Measurements from ENCODE around the gene ATOX1.
A peak's percentile ranks its signal among the peaks of the same experiment; 100 is the strongest.

The ATOX1 gene

DNA sequence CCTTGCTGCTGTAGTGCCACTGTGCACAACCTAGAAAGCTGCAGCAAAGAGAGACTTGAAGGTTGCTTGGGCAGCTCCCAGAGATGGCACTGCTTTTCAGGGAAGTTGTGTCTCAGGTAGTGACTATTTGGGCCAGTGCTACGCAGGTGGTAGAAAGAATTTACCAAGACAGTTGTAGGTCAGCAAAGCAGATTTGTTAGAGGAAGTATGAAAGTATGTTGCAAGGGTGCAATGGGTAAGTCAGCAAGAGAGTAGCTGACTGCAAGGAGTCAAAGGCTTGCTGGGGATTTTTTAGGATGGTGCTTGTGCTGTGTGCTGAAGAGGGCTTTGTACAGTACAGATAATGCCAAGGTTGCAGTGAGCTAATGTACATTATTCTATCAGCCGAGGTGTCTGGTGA, 38.2 kb downstream of the ATOX1 start:
- Histone ChIP-seq H3K9ac (ENCODE audit: low read length in 5 of 5) (no peak overlapping the region), H3K4me1 (ENCODE audit: control insufficient read depth in 5 of 5, insufficient read depth in 5 of 5, low read length in 5 of 5) (peaks cover 4 to 64% (median 56%) of the 10 kb centered on the region in 5 donors), H3K36me3 (ENCODE audit: control insufficient read depth in 5 of 5, insufficient read depth in 5 of 5, low read length in 5 of 5) (no peaks in the 10 kb centered on the region), H3K4me3 (ENCODE audit: low read depth in 1 of 5, low read length in 5 of 5) (no peak overlapping the region), H3K27ac (ENCODE audit: low read depth, low read length) (peak overlapping the region; percentile 88), H3K27me3 (ENCODE audit: control insufficient read depth in 5 of 5, insufficient read depth in 4 of 5, low read length in 5 of 5) (no peaks in the 10 kb centered on the region), H3K9me3 (ENCODE audit: control insufficient read depth in 5 of 5, low read length in 5 of 5) (no peaks in the 10 kb centered on the region)

- no peaks in the 10 kb centered on the region for H3K27me3 ChIP-seq (ENCODE audit: control insufficient read depth in 5 of 5, insufficient read depth in 4 of 5, low read length in 5 of 5)
- no peak overlapping the region for H3K4me3 ChIP-seq (ENCODE audit: low read depth in 1 of 5, low read length in 5 of 5)
- peaks cover 4 to 59% (median 54%) of the 10 kb centered on the region in 5 donors for H3K4me1 ChIP-seq (ENCODE audit: control insufficient read depth in 5 of 5, insufficient read depth in 5 of 5, low read length in 5 of 5)
- no peaks in the 10 kb centered on the region for H3K9me3 ChIP-seq (ENCODE audit: control insufficient read depth in 5 of 5, low read length in 5 of 5)
- peak overlapping the region; percentile 88 for H3K27ac ChIP-seq (ENCODE audit: low read depth, low read length)
- H3K36me3 ChIP-seq (ENCODE audit: control insufficient read depth in 5 of 5, insufficient read depth in 5 of 5, low read length in 5 of 5) = no peaks in the 10 kb centered on the region
- H3K9ac ChIP-seq (ENCODE audit: low read length in 5 of 5) = peak overlapping the region in 1 of 5 donors; percentile 27
Observed at GRCh38 chr5:151719228-151720000, 39.0 kb downstream of the ATOX1 start.

DNA sequence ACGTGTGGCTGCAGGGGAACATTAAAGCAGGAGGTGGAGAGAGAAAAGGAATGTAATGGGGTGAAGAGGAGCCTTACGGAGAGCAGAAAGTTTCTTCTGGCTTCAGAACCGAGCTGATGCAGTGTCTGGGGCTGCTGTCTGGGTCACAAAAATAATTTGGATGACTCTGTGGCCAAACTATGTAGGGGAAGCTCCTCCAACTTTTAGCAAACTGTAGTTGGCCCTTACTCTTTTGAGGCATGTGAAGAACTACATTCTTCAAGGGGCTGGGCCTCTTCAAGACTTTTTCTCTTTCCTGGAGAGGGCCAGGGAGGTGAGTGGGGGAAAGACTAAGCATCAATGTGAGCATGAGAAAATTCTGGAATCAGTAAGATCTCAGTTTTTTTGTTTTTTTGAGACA, 39.8 kb downstream of the ATOX1 start:
- peak overlapping the region in 3 of 5 donors; percentile 25 to 51 (median 48) for H3K4me3 ChIP-seq (ENCODE audit: low read depth in 1 of 5, low read length in 5 of 5)
- H3K9me3 ChIP-seq (ENCODE audit: control insufficient read depth in 5 of 5, low read length in 5 of 5) = no peaks in the 10 kb centered on the region
- H3K27me3 ChIP-seq (ENCODE audit: control insufficient read depth in 5 of 5, insufficient read depth in 4 of 5, low read length in 5 of 5) = no peaks in the 10 kb centered on the region
- H3K9ac ChIP-seq (ENCODE audit: low read length in 5 of 5) = peak overlapping the region in 2 of 5 donors; percentile 0 to 27
- peak overlapping the region; percentile 88 for H3K27ac ChIP-seq (ENCODE audit: low read depth, low read length)
- H3K36me3 ChIP-seq (ENCODE audit: control insufficient read depth in 5 of 5, insufficient read depth in 5 of 5, low read length in 5 of 5) = no peaks in the 10 kb centered on the region
- H3K4me1 ChIP-seq (ENCODE audit: control insufficient read depth in 5 of 5, insufficient read depth in 5 of 5, low read length in 5 of 5) = peaks cover 4 to 54% (median 50%) of the 10 kb centered on the region in 5 donors

DNA sequence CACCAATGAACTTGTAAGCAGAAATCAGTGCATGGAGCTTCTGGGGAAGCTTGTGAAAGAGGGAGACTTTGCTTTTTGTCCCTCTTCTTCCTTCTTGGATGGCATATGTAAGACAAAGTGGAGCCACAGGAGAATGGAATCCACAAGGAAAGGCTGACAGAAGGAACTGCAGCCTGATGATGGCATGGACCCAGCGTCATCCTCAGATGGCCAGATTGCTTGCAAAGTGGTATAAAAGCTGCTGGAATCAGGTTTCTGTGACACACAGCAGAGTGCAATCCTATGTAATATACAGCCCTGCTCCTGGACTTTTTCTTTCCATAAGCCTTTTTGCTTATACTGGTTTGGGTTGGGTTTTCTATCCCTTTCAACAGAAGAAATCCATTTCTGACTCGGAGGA, 40.3 kb downstream of the ATOX1 start:
- Histone ChIP-seq H3K4me1 (ENCODE audit: control insufficient read depth in 5 of 5, insufficient read depth in 5 of 5, low read length in 5 of 5) (peaks cover 4 to 54% (median 49%) of the 10 kb centered on the region in 5 donors), H3K4me3 (ENCODE audit: low read depth in 1 of 5, low read length in 5 of 5) (peak overlapping the region in 3 of 5 donors; percentile 25 to 51 (median 48)), H3K27me3 (ENCODE audit: control insufficient read depth in 5 of 5, insufficient read depth in 4 of 5, low read length in 5 of 5) (no peaks in the 10 kb centered on the region), H3K27ac (ENCODE audit: low read depth, low read length) (peak overlapping the region; percentile 88), H3K9me3 (ENCODE audit: control insufficient read depth in 5 of 5, low read length in 5 of 5) (no peaks in the 10 kb centered on the region), H3K9ac (ENCODE audit: low read length in 5 of 5) (peak overlapping the region; percentile 0 to 78 (median 42)), H3K36me3 (ENCODE audit: control insufficient read depth in 5 of 5, insufficient read depth in 5 of 5, low read length in 5 of 5) (no peaks in the 10 kb centered on the region)

GRCh38 chr5:151717416-151717815, 41.0 kb downstream of the ATOX1 start:
- Histone ChIP-seq H3K27me3 (ENCODE audit: control insufficient read depth in 5 of 5, insufficient read depth in 4 of 5, low read length in 5 of 5) (no peaks in the 10 kb centered on the region), H3K27ac (ENCODE audit: low read depth, low read length) (peak overlapping the region; percentile 88), H3K36me3 (ENCODE audit: control insufficient read depth in 5 of 5, insufficient read depth in 5 of 5, low read length in 5 of 5) (no peaks in the 10 kb centered on the region), H3K4me3 (ENCODE audit: low read depth in 1 of 5, low read length in 5 of 5) (peak overlapping the region in 2 of 5 donors; percentile 39 to 51), H3K9me3 (ENCODE audit: control insufficient read depth in 5 of 5, low read length in 5 of 5) (no peaks in the 10 kb centered on the region), H3K9ac (ENCODE audit: low read length in 5 of 5) (peak overlapping the region in 4 of 5 donors; percentile 42 to 78 (median 52)), H3K4me1 (ENCODE audit: control insufficient read depth in 5 of 5, insufficient read depth in 5 of 5, low read length in 5 of 5) (peaks cover 4 to 54% (median 43%) of the 10 kb centered on the region in 5 donors)

DNA sequence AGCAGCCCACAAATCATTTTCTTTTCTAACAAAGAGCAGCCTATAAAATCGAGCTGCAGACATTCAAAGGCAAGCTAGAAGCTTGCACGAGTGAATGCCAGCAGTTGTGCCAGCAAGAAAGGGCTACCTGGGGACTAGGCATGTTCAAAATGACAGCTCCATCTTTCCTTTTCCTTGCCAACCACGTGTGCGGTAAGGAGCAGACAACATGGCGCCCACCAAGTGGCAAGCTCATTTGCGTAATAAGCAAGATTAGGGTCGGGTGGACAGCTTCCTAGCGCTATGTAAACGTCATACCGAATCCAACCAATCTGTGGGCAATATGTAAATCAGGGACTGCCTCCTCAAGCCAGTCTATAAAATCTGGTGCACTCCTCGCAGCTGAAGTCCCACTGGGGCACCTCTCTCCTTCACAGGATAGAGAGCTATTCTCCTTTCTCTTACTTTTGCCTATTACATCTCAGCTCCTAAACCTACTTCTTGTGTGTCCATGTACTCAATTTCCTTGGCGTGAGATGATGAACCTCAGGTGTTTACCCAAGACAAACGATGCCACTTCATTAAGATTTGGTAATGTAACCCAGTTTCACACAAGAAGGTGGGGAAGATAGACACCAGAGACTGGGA, 49.2 kb downstream of the ATOX1 start:
- no peaks in the 10 kb centered on the region for H3K36me3 ChIP-seq (ENCODE audit: control insufficient read depth in 5 of 5, insufficient read depth in 5 of 5, low read length in 5 of 5)
- H3K9me3 ChIP-seq (ENCODE audit: control insufficient read depth in 5 of 5, low read length in 5 of 5) = no peaks in the 10 kb centered on the region
- no peak overlapping the region for H3K27ac ChIP-seq (ENCODE audit: low read depth, low read length)
- H3K27me3 ChIP-seq (ENCODE audit: control insufficient read depth in 5 of 5, insufficient read depth in 4 of 5, low read length in 5 of 5) = no peaks in the 10 kb centered on the region
- H3K4me1 ChIP-seq (ENCODE audit: control insufficient read depth in 5 of 5, insufficient read depth in 5 of 5, low read length in 5 of 5) = peaks cover 0 to 10% (median 5%) of the 10 kb centered on the region in 5 donors
- H3K4me3 ChIP-seq (ENCODE audit: low read depth in 1 of 5, low read length in 5 of 5) = no peak overlapping the region
- no peak overlapping the region for H3K9ac ChIP-seq (ENCODE audit: low read length in 5 of 5)

DNA sequence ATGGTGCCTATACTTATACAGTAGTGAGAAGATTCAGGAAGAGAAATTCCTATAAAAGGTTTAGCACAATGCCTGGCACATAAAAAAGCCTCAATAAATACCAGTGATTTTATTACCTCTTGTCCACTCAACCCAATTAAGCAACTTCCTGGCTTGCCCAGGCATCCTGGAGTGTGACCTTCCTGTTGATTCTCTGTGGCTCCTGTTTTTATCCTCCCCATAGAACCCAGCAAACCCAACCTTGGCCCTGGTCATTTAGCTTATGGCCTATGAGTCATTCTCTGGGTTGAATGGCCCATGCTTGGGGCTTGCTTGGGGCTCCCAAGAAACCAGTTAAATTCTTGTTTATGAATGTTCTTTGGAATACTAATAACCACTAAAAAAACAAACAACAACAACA, 50.3 kb downstream of the ATOX1 start:
- no peaks in the 10 kb centered on the region for H3K9me3 ChIP-seq (ENCODE audit: control insufficient read depth in 5 of 5, low read length in 5 of 5)
- H3K4me1 ChIP-seq (ENCODE audit: control insufficient read depth in 5 of 5, insufficient read depth in 5 of 5, low read length in 5 of 5) = peaks cover 1 to 11% (median 8%) of the 10 kb centered on the region in 5 donors
- no peak overlapping the region for H3K9ac ChIP-seq (ENCODE audit: low read length in 5 of 5)
- H3K36me3 ChIP-seq (ENCODE audit: control insufficient read depth in 5 of 5, insufficient read depth in 5 of 5, low read length in 5 of 5) = no peaks in the 10 kb centered on the region
- no peak overlapping the region for H3K27ac ChIP-seq (ENCODE audit: low read depth, low read length)
- no peak overlapping the region for H3K4me3 ChIP-seq (ENCODE audit: low read depth in 1 of 5, low read length in 5 of 5)
- H3K27me3 ChIP-seq (ENCODE audit: control insufficient read depth in 5 of 5, insufficient read depth in 4 of 5, low read length in 5 of 5) = no peaks in the 10 kb centered on the region

- peaks cover 2 to 16% (median 8%) of the 10 kb centered on the region in 5 donors for H3K4me1 ChIP-seq (ENCODE audit: control insufficient read depth in 5 of 5, insufficient read depth in 5 of 5, low read length in 5 of 5)
- no peak overlapping the region for H3K9ac ChIP-seq (ENCODE audit: low read length in 5 of 5)
- no peaks in the 10 kb centered on the region for H3K36me3 ChIP-seq (ENCODE audit: control insufficient read depth in 5 of 5, insufficient read depth in 5 of 5, low read length in 5 of 5)
- no peaks in the 10 kb centered on the region for H3K27me3 ChIP-seq (ENCODE audit: control insufficient read depth in 5 of 5, insufficient read depth in 4 of 5, low read length in 5 of 5)
- no peak overlapping the region for H3K27ac ChIP-seq (ENCODE audit: low read depth, low read length)
- no peaks in the 10 kb centered on the region for H3K9me3 ChIP-seq (ENCODE audit: control insufficient read depth in 5 of 5, low read length in 5 of 5)
- H3K4me3 ChIP-seq (ENCODE audit: low read depth in 1 of 5, low read length in 5 of 5) = no peak overlapping the region
Observed at GRCh38 chr5:151707567-151707966, 50.9 kb downstream of the ATOX1 start.

DNA sequence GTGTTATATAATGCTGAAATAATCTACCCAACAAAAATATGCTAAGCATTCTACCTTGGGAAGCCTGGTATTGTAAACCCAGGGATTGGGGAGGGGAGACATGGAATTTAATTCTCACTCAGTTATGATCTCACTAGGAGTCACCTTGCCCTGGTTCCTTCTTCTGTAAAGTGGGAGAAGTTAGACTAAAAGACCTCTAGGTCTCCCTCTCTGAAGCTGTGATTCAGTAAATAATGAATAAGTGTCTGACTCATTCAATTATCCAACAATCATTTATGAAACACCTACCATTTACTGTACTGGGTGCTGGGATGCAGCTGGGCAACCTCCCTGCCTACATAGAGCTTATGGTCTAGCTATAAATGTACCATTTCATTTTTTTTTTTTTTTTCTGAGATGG, 51.5 kb downstream of the ATOX1 start:
- no peaks in the 10 kb centered on the region for H3K36me3 ChIP-seq (ENCODE audit: control insufficient read depth in 5 of 5, insufficient read depth in 5 of 5, low read length in 5 of 5)
- H3K27ac ChIP-seq (ENCODE audit: low read depth, low read length) = no peak overlapping the region
- H3K4me1 ChIP-seq (ENCODE audit: control insufficient read depth in 5 of 5, insufficient read depth in 5 of 5, low read length in 5 of 5) = peaks cover 2 to 19% (median 11%) of the 10 kb centered on the region in 5 donors

DNA sequence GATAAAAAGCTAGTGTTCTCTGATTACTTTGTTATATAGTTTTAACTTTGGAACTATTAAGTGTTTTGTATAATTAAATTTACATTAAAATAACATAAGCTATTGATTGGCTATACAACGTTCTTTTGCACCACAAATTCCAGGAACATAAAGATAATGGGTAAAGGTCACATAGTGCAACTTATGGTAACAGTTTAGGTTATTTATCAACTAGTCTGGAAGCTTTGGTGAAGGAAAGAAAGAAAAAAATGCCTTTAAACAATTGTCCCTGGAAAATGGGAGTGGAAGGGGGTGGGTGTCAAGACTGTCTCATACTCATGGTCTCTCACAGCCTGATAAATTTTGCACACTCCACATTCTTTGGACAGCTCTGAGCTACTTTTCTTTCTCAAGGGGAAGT, 54.7 kb downstream of the ATOX1 start:
- Histone ChIP-seq H3K9ac (ENCODE audit: low read length in 5 of 5) (no peak overlapping the region), H3K9me3 (ENCODE audit: control insufficient read depth in 5 of 5, low read length in 5 of 5) (no peaks in the 10 kb centered on the region), H3K27ac (ENCODE audit: low read depth, low read length) (no peak overlapping the region), H3K4me1 (ENCODE audit: control insufficient read depth in 5 of 5, insufficient read depth in 5 of 5, low read length in 5 of 5) (peaks cover 7 to 33% (median 24%) of the 10 kb centered on the region in 5 donors), H3K27me3 (ENCODE audit: control insufficient read depth in 5 of 5, insufficient read depth in 4 of 5, low read length in 5 of 5) (peaks cover 0 to 3% (median 0%) of the 10 kb centered on the region in 5 donors), H3K4me3 (ENCODE audit: low read depth in 1 of 5, low read length in 5 of 5) (no peak overlapping the region), H3K36me3 (ENCODE audit: control insufficient read depth in 5 of 5, insufficient read depth in 5 of 5, low read length in 5 of 5) (no peaks in the 10 kb centered on the region)

More for the DNA sequence above, 51.5 kb downstream of the ATOX1 start:
- H3K27me3 ChIP-seq (ENCODE audit: control insufficient read depth in 5 of 5, insufficient read depth in 4 of 5, low read length in 5 of 5) = no peaks in the 10 kb centered on the region
- no peaks in the 10 kb centered on the region for H3K9me3 ChIP-seq (ENCODE audit: control insufficient read depth in 5 of 5, low read length in 5 of 5)
- no peak overlapping the region for H3K4me3 ChIP-seq (ENCODE audit: low read depth in 1 of 5, low read length in 5 of 5)
- no peak overlapping the region for H3K9ac ChIP-seq (ENCODE audit: low read length in 5 of 5)

Measured in subcutaneous abdominal adipose tissue (tissue), 5 donors.